ENCODE measurements around the gene MAP3K20.

DNA sequence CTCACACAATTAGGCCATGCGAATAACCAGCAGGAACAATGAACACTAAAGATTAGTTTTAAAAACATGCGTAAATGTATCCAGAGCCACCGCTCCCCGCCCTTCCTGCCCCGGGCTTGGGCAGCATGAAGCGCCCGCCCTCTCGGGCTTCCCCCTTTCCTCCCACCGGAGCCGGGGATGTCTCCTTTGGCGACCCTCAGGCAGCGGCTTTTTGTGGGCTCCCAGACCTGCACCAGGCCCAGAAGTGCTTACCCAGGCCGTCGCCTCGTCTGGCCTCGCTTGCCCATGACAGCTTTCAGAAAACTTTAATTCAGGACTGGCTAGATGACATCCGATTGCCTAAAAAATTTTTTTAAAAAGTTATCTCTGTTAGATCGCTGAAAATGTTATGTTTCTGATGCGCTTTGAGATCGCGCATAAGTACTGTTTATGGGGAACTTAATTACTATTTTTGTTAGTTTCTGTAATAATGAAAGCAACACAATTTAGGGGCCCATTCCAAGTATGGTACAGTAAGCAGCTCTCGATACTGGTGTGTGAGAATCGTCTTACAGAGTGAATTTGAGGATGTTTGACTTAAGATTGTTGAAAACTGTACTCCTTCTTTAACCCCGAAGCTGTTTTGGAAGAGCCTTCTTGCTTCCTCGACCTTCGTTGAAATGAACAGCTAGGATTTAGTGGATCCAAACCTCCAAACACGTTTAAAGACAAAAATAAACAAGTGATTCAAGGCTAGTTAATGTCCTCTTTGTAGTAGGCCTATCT, 1.1 kb downstream of the MAP3K20 start:
- TF ChIP-seq, protein P1, sequence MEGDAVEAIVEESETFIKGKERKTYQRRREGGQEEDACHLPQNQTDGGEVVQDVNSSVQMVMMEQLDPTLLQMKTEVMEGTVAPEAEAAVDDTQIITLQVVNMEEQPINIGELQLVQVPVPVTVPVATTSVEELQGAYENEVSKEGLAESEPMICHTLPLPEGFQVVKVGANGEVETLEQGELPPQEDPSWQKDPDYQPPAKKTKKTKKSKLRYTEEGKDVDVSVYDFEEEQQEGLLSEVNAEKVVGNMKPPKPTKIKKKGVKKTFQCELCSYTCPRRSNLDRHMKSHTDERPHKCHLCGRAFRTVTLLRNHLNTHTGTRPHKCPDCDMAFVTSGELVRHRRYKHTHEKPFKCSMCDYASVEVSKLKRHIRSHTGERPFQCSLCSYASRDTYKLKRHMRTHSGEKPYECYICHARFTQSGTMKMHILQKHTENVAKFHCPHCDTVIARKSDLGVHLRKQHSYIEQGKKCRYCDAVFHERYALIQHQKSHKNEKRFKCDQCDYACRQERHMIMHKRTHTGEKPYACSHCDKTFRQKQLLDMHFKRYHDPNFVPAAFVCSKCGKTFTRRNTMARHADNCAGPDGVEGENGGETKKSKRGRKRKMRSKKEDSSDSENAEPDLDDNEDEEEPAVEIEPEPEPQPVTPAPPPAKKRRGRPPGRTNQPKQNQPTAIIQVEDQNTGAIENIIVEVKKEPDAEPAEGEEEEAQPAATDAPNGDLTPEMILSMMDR (IDR thresholded peaks at IDR 0.05), result no peak
- TF ChIP-seq POLR2A (IDR thresholded peaks at IDR 0.05) (no peak), EP300 (IDR thresholded peaks at IDR 0.05) (no peak)
